SK-N-SH treated with all-trans-retinoic acid at 6 μM for 48 hours (cell line): ENCODE data around the gene NPTXR.

Experiments used
- PPARA ChIP-seq: fragments of 250-450 bp; sonication (Bioruptor Pico); IDR thresholded peaks from 2 replicates; pipeline ENCODE4 v1.5.0; 2020; ENCODE audit warnings: mild to moderate bottlenecking, borderline replicate concordance
- TSHZ2 ChIP-seq: fragments of 250-450 bp; sonication (Bioruptor Pico); IDR thresholded peaks from 2 replicates; pipeline ENCODE4 v1.5.0; 2020; ENCODE audit warnings: mild to moderate bottlenecking, moderate library complexity

- TF ChIP-seq PPARA, result no peak
- TF ChIP-seq TSHZ2 (CRISPR knock-in tag), result no peak
Observed at GRCh38 chr22:38817196-38817595, 26.6 kb downstream of the NPTXR start.
